NCI-H510A (cell line): ENCODE data around the gene SHISA6.

ENCODE experiments used
- DNase-seq: peaks from one replicate; lab custom pipeline; 2025; lab: John Stamatoyannopoulos, UW

Gene SHISA6

GRCh38 chr17:11240841-11241610, at the start of gene SHISA6:
SHISA6 (plus strand) TSS chr17:11241213.
- DNase-seq, result no peak

DNA sequence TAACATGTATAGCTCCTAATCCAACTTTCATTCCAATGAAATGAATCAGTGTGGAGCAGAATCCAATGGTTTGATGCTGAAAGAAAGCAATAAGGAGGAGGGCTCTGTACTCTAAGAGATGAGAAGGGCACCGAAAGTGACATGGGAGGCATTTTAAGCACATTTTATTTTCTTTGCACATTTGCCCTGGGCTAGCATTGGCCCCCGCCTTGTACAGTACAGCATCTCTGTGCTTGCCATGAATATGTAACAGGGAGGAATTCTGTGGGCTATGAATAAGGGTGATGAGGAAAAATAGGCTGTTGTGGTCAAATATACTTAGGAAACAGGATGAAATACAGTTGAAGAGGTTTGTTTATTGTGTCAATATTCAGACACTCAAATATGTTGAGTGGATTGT, 45.2 kb upstream of the SHISA6 start:
- DNase-seq, result no peak

- DNase-seq, result no peak
Measured at GRCh38 chr17:11204991-11205390, 36.0 kb upstream of the SHISA6 start.

DNA sequence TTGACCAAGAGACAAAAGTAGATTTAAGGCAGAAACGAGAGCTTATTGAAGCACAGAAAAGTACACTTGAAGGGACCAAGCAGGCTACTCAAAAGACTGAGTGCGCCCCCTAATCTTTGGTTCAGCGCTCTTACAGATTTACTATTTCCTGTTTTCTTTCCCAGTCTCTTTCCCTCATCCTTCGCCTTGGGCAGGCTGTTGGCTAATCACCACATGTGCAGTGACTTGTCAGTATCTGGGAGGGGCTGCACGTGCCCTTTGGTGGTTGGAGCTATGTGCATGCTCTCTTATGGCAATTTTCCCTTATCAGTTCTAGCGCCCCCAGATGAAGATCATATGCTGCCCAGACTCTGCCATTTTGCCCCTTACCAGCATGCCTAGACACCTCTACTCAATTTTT, 35.4 kb upstream of the SHISA6 start:
- no peak for DNase-seq

GRCh38 chr17:11209906-11210305, 31.1 kb upstream of the SHISA6 start:
- no peak for DNase-seq

- no peak for DNase-seq
Measured at GRCh38 chr17:11212792-11213191, 28.2 kb upstream of the SHISA6 start.

DNA sequence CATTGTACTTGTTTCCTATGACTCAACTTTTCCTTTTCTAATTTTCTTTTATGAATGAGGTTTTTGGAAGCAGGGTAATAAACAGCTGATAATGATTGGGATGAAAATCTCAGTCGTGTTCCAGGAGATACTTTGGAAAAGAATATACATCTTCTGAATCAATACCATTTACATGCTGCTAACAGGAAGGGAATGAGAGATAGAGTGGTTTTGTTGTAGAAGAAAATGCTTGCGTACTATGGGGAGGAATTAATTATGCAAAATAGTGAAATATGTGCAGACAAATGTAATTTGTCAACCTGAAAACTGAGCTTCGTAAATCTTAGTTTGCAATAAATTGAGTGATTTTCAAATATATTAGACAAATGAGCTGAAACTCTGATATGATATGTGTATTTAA, 24.0 kb upstream of the SHISA6 start:
- DNase-seq, result no peak

GRCh38 chr17:11221196-11221595, 19.8 kb upstream of the SHISA6 start:
- no peak for DNase-seq

DNA sequence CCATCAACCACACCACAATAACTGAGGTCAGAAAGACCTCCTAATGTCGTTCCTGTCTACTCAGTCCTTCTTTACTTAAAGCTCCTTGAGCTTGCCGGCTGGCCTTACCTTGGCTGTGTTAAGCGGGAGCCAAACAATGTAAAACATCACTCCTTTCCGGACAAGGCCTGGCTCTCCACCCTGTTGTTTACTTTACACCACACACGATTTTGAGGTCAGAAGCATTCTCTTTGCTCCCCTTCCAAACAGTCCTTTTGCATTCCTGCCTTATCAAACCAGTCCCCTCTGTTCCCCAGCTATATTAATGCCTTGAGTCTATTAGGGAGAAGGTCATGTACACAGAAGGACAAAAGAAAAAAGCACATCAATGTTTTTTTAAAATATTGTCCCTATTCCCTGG, 19.3 kb upstream of the SHISA6 start:
- no peak for DNase-seq

- no peak for DNase-seq
Measured at GRCh38 chr17:11238705-11239104, 2.3 kb upstream of the SHISA6 start.

GRCh38 chr17:11239379-11239970, 1.5 kb upstream of the SHISA6 start:
- no peak for DNase-seq

DNA sequence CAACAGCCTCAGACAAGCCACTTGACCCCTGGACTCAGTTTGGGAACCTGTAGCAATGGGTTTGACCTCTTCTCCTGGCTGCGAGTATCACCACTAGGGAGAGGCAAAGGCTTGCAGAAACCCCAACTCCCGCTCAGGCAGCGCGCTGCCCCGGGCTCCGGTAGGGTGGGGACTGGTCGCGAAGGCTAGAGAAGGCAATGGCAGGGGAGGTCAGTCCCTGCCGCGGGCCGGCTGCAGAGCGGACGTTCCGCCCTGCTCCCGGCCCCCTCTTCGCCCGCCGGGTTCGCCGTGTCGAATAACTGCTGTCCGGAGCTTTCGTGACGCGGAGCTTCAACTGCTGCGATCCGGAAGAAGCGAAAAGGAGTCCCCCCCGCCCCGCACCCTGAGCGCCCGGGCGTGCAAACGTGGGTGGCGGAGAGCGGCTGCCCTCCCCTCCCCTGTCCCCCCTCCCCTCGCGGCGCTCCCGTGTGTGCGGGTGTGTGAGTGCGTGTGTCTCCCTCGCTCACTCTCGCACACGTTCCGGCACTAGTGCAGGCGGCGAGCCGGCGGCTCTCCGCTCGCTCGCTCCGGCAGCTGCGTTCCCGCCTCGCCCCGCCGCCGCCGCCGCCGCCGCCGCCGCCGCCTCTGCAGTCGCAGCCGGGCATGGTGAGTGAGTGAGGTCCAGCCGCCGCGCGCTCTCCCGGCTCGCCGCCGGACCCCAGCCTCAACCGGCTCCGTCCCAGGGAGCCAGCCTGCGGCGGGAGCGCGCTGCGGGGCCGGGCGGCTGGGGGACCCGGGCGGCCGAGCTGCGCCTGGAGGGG, 772 bp upstream of the SHISA6 start:
- DNase-seq, result no peak

GRCh38 chr17:11241611-11242226, 706 bp downstream of the SHISA6 start:
- no peak for DNase-seq

DNA sequence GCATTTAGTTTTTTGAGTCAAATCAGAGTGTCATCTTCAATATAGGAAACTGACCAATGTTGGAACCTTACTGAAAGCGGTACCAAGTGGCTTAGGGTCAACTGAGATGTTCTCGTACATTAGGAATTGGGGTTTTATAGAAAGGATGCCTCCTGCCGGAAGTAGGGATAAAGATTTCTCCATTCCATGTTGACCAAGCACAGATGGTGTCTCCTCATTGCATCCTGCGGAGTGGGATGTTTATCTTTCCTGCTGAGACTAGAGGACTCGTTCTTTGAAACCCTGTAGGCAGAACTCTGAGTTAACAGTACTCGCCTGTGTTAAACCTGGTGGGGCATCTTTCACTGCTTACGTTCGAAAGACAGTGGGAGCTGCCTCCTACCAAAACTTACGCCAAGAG, 1.4 kb downstream of the SHISA6 start:
- DNase-seq, result no peak

GRCh38 chr17:11244776-11245175, 3.8 kb downstream of the SHISA6 start:
- DNase-seq, result no peak

GRCh38 chr17:11245187-11245586, 4.2 kb downstream of the SHISA6 start:
- no peak for DNase-seq

DNA sequence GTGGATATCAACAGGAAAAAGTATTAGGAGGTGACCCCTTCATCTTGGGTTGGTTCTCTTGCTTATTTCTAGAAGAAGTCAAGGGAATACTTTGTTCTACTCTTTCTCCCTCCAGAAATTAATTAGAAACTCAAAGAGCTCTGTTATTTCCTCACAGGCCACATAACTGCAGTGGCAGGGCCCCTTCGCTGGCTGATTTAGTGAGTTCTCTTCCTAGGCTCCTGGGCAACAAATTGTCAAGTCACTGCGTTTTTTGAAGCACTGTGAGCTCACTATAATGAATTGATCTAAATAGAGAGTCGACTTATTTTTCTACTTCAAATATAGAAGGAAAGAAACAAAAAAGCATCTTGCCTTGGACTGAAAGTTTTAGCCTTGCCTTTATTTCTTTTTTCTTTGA, 4.8 kb downstream of the SHISA6 start:
- no peak for DNase-seq

DNA sequence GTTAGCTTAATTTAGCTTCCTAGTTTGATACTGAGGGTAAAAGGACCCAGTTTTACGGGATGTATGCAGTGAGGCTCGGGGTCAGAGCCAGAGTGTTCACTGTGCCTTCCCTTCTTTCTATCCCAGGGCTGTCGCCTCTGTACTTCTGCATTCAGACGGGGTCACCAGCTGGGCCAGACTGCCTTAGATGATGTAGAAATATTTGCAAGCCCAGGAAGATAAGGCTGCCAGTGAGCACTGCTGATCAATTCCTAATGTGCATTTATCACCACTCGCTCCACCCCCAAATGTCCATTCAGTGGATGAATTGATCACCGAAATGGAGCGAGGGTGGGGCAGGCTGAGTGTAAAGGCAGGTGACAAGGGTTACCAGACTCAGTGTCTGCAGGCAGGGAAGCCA, 9.1 kb downstream of the SHISA6 start:
- DNase-seq, result no peak

DNA sequence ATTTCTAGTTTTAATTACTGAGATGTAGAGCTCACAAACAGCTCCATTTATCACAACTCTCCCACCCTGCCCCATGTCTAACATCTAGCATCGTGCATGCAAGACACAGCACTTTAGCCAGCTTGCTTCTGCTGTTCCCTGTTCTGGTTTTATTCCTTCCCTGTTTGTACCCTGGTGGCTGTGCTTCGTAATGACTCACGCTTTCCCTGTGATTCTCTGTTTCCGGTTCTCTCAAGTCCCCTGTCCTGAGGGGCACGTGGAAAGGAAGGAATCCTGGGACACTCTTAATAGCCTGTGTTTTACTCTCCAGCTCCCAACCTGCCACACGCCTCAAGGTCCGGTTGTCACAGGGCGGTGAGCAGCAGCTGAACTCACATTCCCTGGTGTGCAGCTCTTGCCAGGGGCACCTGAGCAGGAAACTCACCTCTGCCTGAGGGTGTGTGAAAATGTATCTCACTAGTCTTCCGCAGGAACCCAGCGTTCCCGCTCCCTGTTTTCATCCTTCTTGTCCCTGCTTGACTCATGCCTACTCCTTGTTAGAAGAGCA, 10.6 kb downstream of the SHISA6 start:
- DNase-seq, result no peak

- DNase-seq, result no peak
Measured at GRCh38 chr17:11252146-11252545, 11.1 kb downstream of the SHISA6 start.

- no peak for DNase-seq
Measured at GRCh38 chr17:11256877-11257276, 15.9 kb downstream of the SHISA6 start.

DNA sequence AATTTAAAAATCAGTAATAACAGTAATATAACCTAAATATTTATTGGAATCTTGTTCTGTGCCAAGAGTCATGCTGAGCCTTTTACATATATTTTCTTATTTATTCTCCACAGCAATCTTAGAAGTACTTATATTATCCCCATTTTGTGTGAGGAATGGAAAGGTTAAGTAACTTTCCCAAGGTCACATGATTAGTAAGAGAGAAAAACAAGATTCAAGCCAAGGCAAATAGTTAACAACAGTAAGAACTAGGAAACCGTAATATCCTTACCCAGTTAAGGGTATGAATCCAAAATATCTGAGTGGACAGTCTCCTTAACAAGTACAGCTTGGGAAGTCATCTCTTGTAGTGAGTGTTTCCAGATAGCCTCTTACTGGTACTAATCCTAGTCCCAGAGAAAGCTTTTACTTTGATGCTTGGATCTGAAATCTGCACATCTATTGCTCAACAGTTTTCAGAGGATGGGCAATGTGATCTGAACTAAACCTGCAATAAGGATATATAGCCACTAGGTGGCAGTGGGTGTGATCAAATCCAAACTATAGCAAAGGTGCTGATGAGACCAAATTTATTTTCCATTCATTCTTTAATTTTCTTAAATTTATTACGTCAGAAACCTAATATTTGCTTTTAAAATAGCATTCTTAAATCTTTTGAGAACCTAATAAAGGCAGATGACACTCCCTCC, 23.3 kb downstream of the SHISA6 start:
- no peak for DNase-seq
